Loucy (cell line): ENCODE data around the gene CSTPP1.
"Not testable (repeated sequence)": the region's sequence is repeated elsewhere in the genome, so short reads cannot be mapped to it uniquely, and the experiment has no call there.

ENCODE experiments used
- H2AFZ ChIP-seq: fragments of 200-600 bp; sonication (generic); 2 replicates; pipeline ENCODE4 v1.6.0; 2016; ENCODE audit warnings: antibody characterized with exemption, mild to moderate bottlenecking, low read length, moderate library complexity
- H3F3A ChIP-seq: fragments of 200-600 bp; 2 replicates; pipeline ENCODE4 v1.6.0; 2016; ENCODE audit warnings: antibody characterized with exemption, low read depth, mild to moderate bottlenecking
- H3K27me3 ChIP-seq: fragments of 200-600 bp; sonication (generic); 2 replicates; pipeline ENCODE4 v1.6.1; 2014; ENCODE audit warnings: low read length, mild to moderate bottlenecking; ENCODE audit not compliant: insufficient read depth, poor library complexity, severe bottlenecking
- H3K36me3 ChIP-seq: fragments of 200-600 bp; sonication (generic); 2 replicates; pipeline ENCODE4 v1.6.1; 2016; ENCODE audit warnings: low read length; ENCODE audit not compliant: insufficient read depth
- H3K4me1 ChIP-seq: fragments of 200-600 bp; sonication (generic); 2 replicates; pipeline ENCODE4 v1.5.1; 2014; ENCODE audit warnings: low read length, mild to moderate bottlenecking; ENCODE audit not compliant: insufficient read depth, poor library complexity, severe bottlenecking
- H3K4me2 ChIP-seq: fragments of 200-600 bp; sonication (generic); 2 replicates; pipeline ENCODE4 v1.6.0; 2014; ENCODE audit warnings: antibody characterized with exemption, low read length, low read depth, mild to moderate bottlenecking; ENCODE audit not compliant: poor library complexity, severe bottlenecking
- H3K4me3 ChIP-seq: fragments of 200-600 bp; sonication (generic); 2 replicates; pipeline ENCODE4 v1.5.1; 2014; ENCODE audit warnings: low read length, mild to moderate bottlenecking, mixed read lengths; ENCODE audit not compliant: poor library complexity, severe bottlenecking
- H3K79me2 ChIP-seq: fragments of 200-600 bp; sonication (generic); 2 replicates; pipeline ENCODE4 v1.6.1; 2014; ENCODE audit warnings: low read length; ENCODE audit not compliant: insufficient read depth
- H3K9ac ChIP-seq: fragments of 200-600 bp; sonication (generic); 2 replicates; pipeline ENCODE4 v1.6.0; 2014; ENCODE audit warnings: mild to moderate bottlenecking, low read depth, low read length, moderate library complexity; ENCODE audit not compliant: poor library complexity, severe bottlenecking
- H3K9me2 ChIP-seq: fragments of 200-600 bp; sonication (generic); replicated peaks from 2 replicates; pipeline ENCODE4 v1.6.1; 2016; ENCODE audit warnings: low read depth, low read length, mixed read lengths
- H3K9me3 ChIP-seq: fragments of 200-600 bp; sonication (generic); 2 replicates; pipeline ENCODE4 v1.6.1; 2014; ENCODE audit warnings: mild to moderate bottlenecking, antibody characterized with exemption, low read length, low read depth; ENCODE audit not compliant: insufficient read depth
- H4K20me1 ChIP-seq: fragments of 200-600 bp; sonication (generic); 2 replicates; pipeline ENCODE4 v1.6.0; 2014; ENCODE audit warnings: antibody characterized with exemption, low read length, mild to moderate bottlenecking; ENCODE audit not compliant: insufficient read depth, poor library complexity, severe bottlenecking
- CTCF ChIP-seq: fragments of 200-600 bp; sonication (generic); conservative IDR thresholded peaks from 2 replicates; pipeline ENCODE4 v1.5.1; 2014; ENCODE audit warnings: mild to moderate bottlenecking, antibody characterized with exemption, low read length
- EZH2phosphoT487 ChIP-seq: fragments of 200-600 bp; IDR thresholded peaks from 2 replicates; pipeline ENCODE4 v1.6.1; 2018; ENCODE audit warnings: antibody characterized with exemption, mild to moderate bottlenecking, moderate library complexity, borderline replicate concordance

CSTPP1 gene

GRCh38 chr11:46987183-46987582, 50.6 kb downstream of the CSTPP1 start:
- H3K36me3 ChIP-seq = no peaks in the 10 kb centered on the region; the same call in 1 of the 2 replicates
- no peak overlapping the region for H3K9ac ChIP-seq
- H3K79me2 ChIP-seq = no peaks in the 10 kb centered on the region
- H3K4me2 ChIP-seq = no peak overlapping the region
- no peak overlapping the region for H2AFZ ChIP-seq
- H3K4me3 ChIP-seq = no peak overlapping the region
- TF ChIP-seq CTCF (no peak), EZH2phosphoT487 (no peak)
- H4K20me1 ChIP-seq = no peaks in the 10 kb centered on the region
- H3K9me3 ChIP-seq = no peaks in the 10 kb centered on the region
- no peaks in the 10 kb centered on the region for H3K9me2 ChIP-seq
- H3F3A ChIP-seq = no peaks in the 10 kb centered on the region
- peaks cover 20% of the 10 kb centered on the region for H3K4me1 ChIP-seq
- no peaks in the 10 kb centered on the region for H3K27me3 ChIP-seq

- not testable (repeated sequence) for H3K4me2 ChIP-seq, H3K27me3 ChIP-seq, H3K79me2 ChIP-seq, H3K4me3 ChIP-seq, H3K9ac ChIP-seq, H3F3A ChIP-seq, H4K20me1 ChIP-seq, H3K4me1 ChIP-seq, H3K9me3 ChIP-seq, H3K36me3 ChIP-seq, H3K9me2 ChIP-seq, H2AFZ ChIP-seq
Measured at GRCh38 chr11:46989810-46990487, 53.4 kb downstream of the CSTPP1 start.

GRCh38 chr11:46991391-46991790, 54.8 kb downstream of the CSTPP1 start:
- H3K4me1 ChIP-seq = peaks cover 4% of the 10 kb centered on the region
- no peak overlapping the region for H3K4me3 ChIP-seq
- no peak overlapping the region for H2AFZ ChIP-seq
- no peaks in the 10 kb centered on the region for H4K20me1 ChIP-seq
- no peaks in the 10 kb centered on the region for H3K27me3 ChIP-seq
- H3F3A ChIP-seq = no peaks in the 10 kb centered on the region
- no peaks in the 10 kb centered on the region for H3K9me3 ChIP-seq
- H3K79me2 ChIP-seq = no peaks in the 10 kb centered on the region
- no peaks in the 10 kb centered on the region; the same call in 1 of the 2 replicates for H3K36me3 ChIP-seq
- no peaks in the 10 kb centered on the region for H3K9me2 ChIP-seq
- no peak overlapping the region for H3K9ac ChIP-seq
- TF ChIP-seq EZH2phosphoT487 = no peak
- no peak for TF ChIP-seq CTCF
- H3K4me2 ChIP-seq = no peak overlapping the region

GRCh38 chr11:46992386-46992785, 55.8 kb downstream of the CSTPP1 start:
- not testable (repeated sequence) for H3K9me2 ChIP-seq, H3F3A ChIP-seq, H3K27me3 ChIP-seq, H3K4me2 ChIP-seq, H2AFZ ChIP-seq, H3K36me3 ChIP-seq, H3K4me3 ChIP-seq, H4K20me1 ChIP-seq, H3K9me3 ChIP-seq, H3K4me1 ChIP-seq, H3K79me2 ChIP-seq, H3K9ac ChIP-seq

GRCh38 chr11:46997796-46998195, 61.2 kb downstream of the CSTPP1 start:
- H3K9me2 ChIP-seq, H3F3A ChIP-seq, H3K9me3 ChIP-seq, H3K9ac ChIP-seq, H4K20me1 ChIP-seq, H3K79me2 ChIP-seq, H3K4me2 ChIP-seq, H3K36me3 ChIP-seq, H2AFZ ChIP-seq, H3K4me3 ChIP-seq, H3K27me3 ChIP-seq: not testable (repeated sequence)
- peaks cover 48% of the 10 kb centered on the region for H3K4me1 ChIP-seq
